ENCODE data around the gene MYOCOS.

GRCh38 chr1:171644805-171645483 lies 22.9 kb downstream of the MYOCOS start:
- no peak for TF ChIP-seq MAX (IDR thresholded peaks at IDR 0.05)
- peak; percentile 79 for TF ChIP-seq CTCF (IDR thresholded peaks at IDR 0.05)
- TF ChIP-seq CEBPB (IDR thresholded peaks at IDR 0.05) = no peak
- TF ChIP-seq NR3C1 (IDR thresholded peaks at IDR 0.05) = no peak
- TF ChIP-seq JUN (IDR thresholded peaks at IDR 0.05) = no peak
- TF ChIP-seq TP53 (CRISPR knock-in tag; IDR thresholded peaks at IDR 0.05) = no peak

Measured in A549 (cell line).